GM21526 (cell line): ENCODE results near the gene AMY1A.
"Not testable (repeated sequence)": the region's sequence is repeated elsewhere in the genome, so short reads cannot be mapped to it uniquely, and the experiment has no call there.

Source experiments
- ATAC-seq: cut with Tn5 transposase; IDR thresholded peaks from one replicate; pipeline ENCODE4 v1.9.1; 2021; ENCODE audit warnings: moderate library complexity; ENCODE audit not compliant: unreplicated experiment, low FRiP score

AMY1A gene

GRCh38 chr1:103655460-103655859 is at the start of gene AMY1A:
Gene AMY1A, plus strand, starts transcription at chr1:103655760. Its CDS starts 571 bp downstream, at chr1:103656331.
- not testable (repeated sequence) for ATAC-seq

GRCh38 chr1:103616362-103616761 is 39.2 kb upstream of the AMY1A start:
- ATAC-seq, result no peak

- not testable (repeated sequence) for ATAC-seq
These were observed 38.5 kb upstream of the AMY1A start, which contains the start of gene AMY2A for GRCh38 chr1:103616994-103617477. Gene AMY2A, plus strand, starts transcription at chr1:103617427. Its CDS starts 14 bp downstream, at chr1:103617441.

- not testable (repeated sequence) for ATAC-seq
These were observed 28.1 kb upstream of the AMY1A start for GRCh38 chr1:103627436-103627835.

GRCh38 chr1:103641194-103641593 is 14.4 kb upstream of the AMY1A start:
- ATAC-seq, result not testable (repeated sequence)

- not testable (repeated sequence) for ATAC-seq
These were observed 11.7 kb upstream of the AMY1A start for GRCh38 chr1:103643908-103644307.

GRCh38 chr1:103650305-103650704 is 5.3 kb upstream of the AMY1A start:
- ATAC-seq, result not testable (repeated sequence)

GRCh38 chr1:103650889-103651288 is 4.7 kb upstream of the AMY1A start:
- not testable (repeated sequence) for ATAC-seq

GRCh38 chr1:103654133-103654532 is 1.4 kb upstream of the AMY1A start:
- not testable (repeated sequence) for ATAC-seq

GRCh38 chr1:103676335-103676734 is 20.8 kb downstream of the AMY1A start:
- not testable (repeated sequence) for ATAC-seq

- not testable (repeated sequence) for ATAC-seq
These were observed 40.5 kb downstream of the AMY1A start, which contains the start of gene AMY1B for GRCh38 chr1:103696110-103696509. Gene AMY1B, minus strand, starts transcription at chr1:103696210. Its CDS starts 571 bp downstream, at chr1:103695639.

GRCh38 chr1:103697430-103697829 is 41.9 kb downstream of the AMY1A start:
- ATAC-seq, result not testable (repeated sequence)

- ATAC-seq, result not testable (repeated sequence)
These were observed 45.1 kb downstream of the AMY1A start for GRCh38 chr1:103700669-103701068.

GRCh38 chr1:103701256-103701655 is 45.7 kb downstream of the AMY1A start:
- not testable (repeated sequence) for ATAC-seq

- not testable (repeated sequence) for ATAC-seq
These were observed 52.1 kb downstream of the AMY1A start for GRCh38 chr1:103707670-103708069.

- not testable (repeated sequence) for ATAC-seq
These were observed 54.8 kb downstream of the AMY1A start for GRCh38 chr1:103710381-103710780.
